ENCODE data around the gene TMEM258.

The TMEM258 gene

DNA sequence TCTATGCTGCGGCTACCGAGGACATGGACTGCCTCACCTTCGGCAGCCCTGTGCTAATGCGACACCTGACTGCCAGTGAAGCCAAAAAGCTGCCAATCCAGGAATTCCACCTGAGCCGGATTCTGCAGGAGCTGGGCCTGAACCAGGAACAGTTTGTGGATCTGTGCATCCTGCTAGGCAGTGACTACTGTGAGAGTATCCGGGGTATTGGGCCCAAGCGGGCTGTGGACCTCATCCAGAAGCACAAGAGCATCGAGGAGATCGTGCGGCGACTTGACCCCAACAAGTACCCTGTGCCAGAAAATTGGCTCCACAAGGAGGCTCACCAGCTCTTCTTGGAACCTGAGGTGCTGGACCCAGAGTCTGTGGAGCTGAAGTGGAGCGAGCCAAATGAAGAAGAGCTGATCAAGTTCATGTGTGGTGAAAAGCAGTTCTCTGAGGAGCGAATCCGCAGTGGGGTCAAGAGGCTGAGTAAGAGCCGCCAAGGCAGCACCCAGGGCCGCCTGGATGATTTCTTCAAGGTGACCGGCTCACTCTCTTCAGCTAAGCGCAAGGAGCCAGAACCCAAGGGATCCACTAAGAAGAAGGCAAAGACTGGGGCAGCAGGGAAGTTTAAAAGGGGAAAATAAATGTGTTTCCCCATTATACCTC lies 3.6 kb upstream of the TMEM258 start:
- 96% methylated on average over 18 of the region's 18 CpGs for WGBS, 2 experiments
- Histone ChIP-seq H3K27ac (ENCODE audit: insufficient read depth, low read depth, low read length, poor library complexity, severe bottlenecking) (no peak overlapping the region), H3K36me3 (ENCODE audit: control insufficient read depth, insufficient read depth, low read length) (peaks cover 17% of the 10 kb centered on the region)

DNA sequence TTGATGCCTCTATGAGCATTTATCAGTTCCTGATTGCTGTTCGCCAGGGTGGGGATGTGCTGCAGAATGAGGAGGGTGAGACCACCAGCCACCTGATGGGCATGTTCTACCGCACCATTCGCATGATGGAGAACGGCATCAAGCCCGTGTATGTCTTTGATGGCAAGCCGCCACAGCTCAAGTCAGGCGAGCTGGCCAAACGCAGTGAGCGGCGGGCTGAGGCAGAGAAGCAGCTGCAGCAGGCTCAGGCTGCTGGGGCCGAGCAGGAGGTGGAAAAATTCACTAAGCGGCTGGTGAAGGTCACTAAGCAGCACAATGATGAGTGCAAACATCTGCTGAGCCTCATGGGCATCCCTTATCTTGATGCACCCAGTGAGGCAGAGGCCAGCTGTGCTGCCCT lies 3.1 kb upstream of the TMEM258 start:
- no peaks in the 10 kb centered on the region for H3K27me3 ChIP-seq (ENCODE audit: control insufficient read depth, insufficient read depth, low read length, poor library complexity, severe bottlenecking)
- H3K4me1 ChIP-seq (ENCODE audit: control insufficient read depth, insufficient read depth, low read length), result peaks cover 9% of the 10 kb centered on the region
- no peaks in the 10 kb centered on the region for H3K9me3 ChIP-seq (ENCODE audit: control insufficient read depth, low read length)
- H3K27ac ChIP-seq (ENCODE audit: insufficient read depth, low read depth, low read length, poor library complexity, severe bottlenecking), result no peak overlapping the region
- H3K4me3 ChIP-seq (ENCODE audit: insufficient read depth, low read depth, low read length), result no peak overlapping the region
- 95 to 97% methylated on average over 12 of the region's 12 CpGs for WGBS, 2 experiments
- H3K36me3 ChIP-seq (ENCODE audit: control insufficient read depth, insufficient read depth, low read length), result peaks cover 18% of the 10 kb centered on the region

More for the DNA sequence above, 3.6 kb upstream of the TMEM258 start:
- no peaks in the 10 kb centered on the region for H3K9me3 ChIP-seq (ENCODE audit: control insufficient read depth, low read length)
- H3K27me3 ChIP-seq (ENCODE audit: control insufficient read depth, insufficient read depth, low read length, poor library complexity, severe bottlenecking), result no peaks in the 10 kb centered on the region
- H3K4me1 ChIP-seq (ENCODE audit: control insufficient read depth, insufficient read depth, low read length), result peaks cover 9% of the 10 kb centered on the region
- H3K4me3 ChIP-seq (ENCODE audit: insufficient read depth, low read depth, low read length), result no peak overlapping the region

DNA sequence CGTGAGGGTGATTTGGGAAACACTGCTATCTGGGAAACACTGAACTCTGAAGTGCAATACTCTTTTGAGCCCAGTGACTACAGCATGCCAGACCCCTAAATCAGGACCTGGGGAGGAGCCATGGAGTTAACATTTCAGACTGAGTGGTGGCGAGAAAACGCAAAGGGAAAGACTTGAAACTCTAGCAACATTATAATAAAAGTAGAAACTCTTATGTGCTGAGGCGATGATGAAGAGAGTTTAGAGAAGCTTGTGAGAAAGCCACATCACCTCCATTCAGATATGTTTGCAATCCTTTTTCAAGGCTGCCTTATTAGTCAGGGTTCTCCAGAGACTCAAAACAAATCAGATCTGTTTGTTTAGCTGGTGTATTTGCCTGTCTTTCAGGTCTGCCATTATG lies 2.2 kb upstream of the TMEM258 start:
- Histone ChIP-seq H3K27ac (ENCODE audit: insufficient read depth, low read depth, low read length, poor library complexity, severe bottlenecking) (no peak overlapping the region), H3K4me3 (ENCODE audit: insufficient read depth, low read depth, low read length) (no peak overlapping the region), H3K36me3 (ENCODE audit: control insufficient read depth, insufficient read depth, low read length) (peaks cover 24% of the 10 kb centered on the region), H3K27me3 (ENCODE audit: control insufficient read depth, insufficient read depth, low read length, poor library complexity, severe bottlenecking) (no peaks in the 10 kb centered on the region), H3K9me3 (ENCODE audit: control insufficient read depth, low read length) (no peaks in the 10 kb centered on the region), H3K4me1 (ENCODE audit: control insufficient read depth, insufficient read depth, low read length) (peaks cover 9% of the 10 kb centered on the region)
- WGBS, 2 experiments, result 96 to 98% methylated on average over 4 of the region's 4 CpGs

DNA sequence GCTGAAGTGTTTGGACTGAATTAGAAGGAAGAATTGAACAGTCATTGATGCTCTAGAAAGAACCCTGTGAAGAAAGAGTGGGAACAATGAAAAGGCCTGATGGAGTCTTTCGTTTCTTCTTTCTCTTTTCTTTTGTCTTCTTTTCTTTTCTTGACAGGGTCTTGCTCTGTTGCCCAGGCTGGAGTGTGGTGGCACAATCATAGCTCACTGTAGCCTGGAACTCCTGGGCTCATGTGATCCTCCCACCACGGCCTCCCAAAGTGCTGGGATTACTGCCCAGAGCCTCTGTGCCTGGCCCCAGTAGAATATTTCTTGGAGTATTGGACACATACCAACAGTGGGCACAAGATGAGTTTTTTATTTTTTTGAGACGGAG lies 1.4 kb upstream of the TMEM258 start:
- Histone ChIP-seq H3K27me3 (ENCODE audit: control insufficient read depth, insufficient read depth, low read length, poor library complexity, severe bottlenecking) (no peaks in the 10 kb centered on the region), H3K4me1 (ENCODE audit: control insufficient read depth, insufficient read depth, low read length) (peaks cover 9% of the 10 kb centered on the region), H3K9me3 (ENCODE audit: control insufficient read depth, low read length) (no peaks in the 10 kb centered on the region), H3K36me3 (ENCODE audit: control insufficient read depth, insufficient read depth, low read length) (peaks cover 32% of the 10 kb centered on the region), H3K4me3 (ENCODE audit: insufficient read depth, low read depth, low read length) (peak overlapping the region; percentile 99), H3K27ac (ENCODE audit: insufficient read depth, low read depth, low read length, poor library complexity, severe bottlenecking) (no peak overlapping the region)
- 86 to 87% methylated on average over 3 of the region's 3 CpGs for WGBS, 2 experiments

GRCh38 chr11:61793083-61793828 lies 857 bp upstream of the TMEM258 start:
- WGBS, 2 experiments, result 7 to 8% methylated on average over 29 of the region's 29 CpGs
- Histone ChIP-seq H3K36me3 (ENCODE audit: control insufficient read depth, insufficient read depth, low read length) (peaks cover 36% of the 10 kb centered on the region), H3K27ac (ENCODE audit: insufficient read depth, low read depth, low read length, poor library complexity, severe bottlenecking) (peak overlapping the region; percentile 98)

GRCh38 chr11:61791737-61792309 lies 576 bp downstream of the TMEM258 start:
- Histone ChIP-seq H3K36me3 (ENCODE audit: control insufficient read depth, insufficient read depth, low read length) (peaks cover 45% of the 10 kb centered on the region), H3K9me3 (ENCODE audit: control insufficient read depth, low read length) (no peaks in the 10 kb centered on the region), H3K27me3 (ENCODE audit: control insufficient read depth, insufficient read depth, low read length, poor library complexity, severe bottlenecking) (no peaks in the 10 kb centered on the region), H3K4me1 (ENCODE audit: control insufficient read depth, insufficient read depth, low read length) (peaks cover 9% of the 10 kb centered on the region), H3K27ac (ENCODE audit: insufficient read depth, low read depth, low read length, poor library complexity, severe bottlenecking) (peak overlapping the region; percentile 98), H3K4me3 (ENCODE audit: insufficient read depth, low read depth, low read length) (peak overlapping the region; percentile 99)
- 12 to 14% methylated on average over 14 of the region's 14 CpGs for WGBS, 2 experiments

More at GRCh38 chr11:61793083-61793828, 857 bp upstream of the TMEM258 start:
- peaks cover 9% of the 10 kb centered on the region for H3K4me1 ChIP-seq (ENCODE audit: control insufficient read depth, insufficient read depth, low read length)
- H3K9me3 ChIP-seq (ENCODE audit: control insufficient read depth, low read length), result no peaks in the 10 kb centered on the region
- no peaks in the 10 kb centered on the region for H3K27me3 ChIP-seq (ENCODE audit: control insufficient read depth, insufficient read depth, low read length, poor library complexity, severe bottlenecking)
- peak overlapping the region; percentile 99 for H3K4me3 ChIP-seq (ENCODE audit: insufficient read depth, low read depth, low read length)

DNA sequence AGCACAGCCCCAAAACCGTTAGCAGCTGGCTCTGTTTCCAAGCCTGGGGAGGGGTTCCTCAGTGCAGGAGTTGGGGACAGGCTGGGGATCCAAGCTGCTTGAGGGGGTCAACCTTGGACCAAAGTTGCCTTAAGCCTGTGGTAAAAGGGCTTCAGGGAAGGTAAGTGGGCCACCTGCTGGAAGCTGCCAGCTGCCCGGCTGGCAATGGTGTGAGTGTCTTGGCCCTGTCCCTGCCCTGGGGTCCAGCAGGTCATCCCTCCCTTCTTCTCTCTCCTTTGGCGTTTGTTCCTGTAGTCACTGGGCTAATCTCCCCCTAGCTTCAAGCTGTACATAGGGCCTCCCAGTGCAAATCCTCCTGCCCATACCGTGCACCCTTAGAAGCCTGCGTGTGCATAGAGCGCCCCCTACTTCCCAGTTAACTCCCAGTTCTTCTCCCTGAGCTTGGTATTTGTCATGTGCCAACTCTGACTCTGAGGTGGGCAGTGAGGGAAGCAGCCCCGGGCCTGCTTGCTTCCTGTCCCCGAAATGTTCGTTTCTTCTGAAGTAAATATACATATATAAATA lies 4.4 kb downstream of the TMEM258 start:
- Histone ChIP-seq H3K4me1 (ENCODE audit: control insufficient read depth, insufficient read depth, low read length) (peaks cover 9% of the 10 kb centered on the region), H3K27ac (ENCODE audit: insufficient read depth, low read depth, low read length, poor library complexity, severe bottlenecking) (no peak overlapping the region), H3K27me3 (ENCODE audit: control insufficient read depth, insufficient read depth, low read length, poor library complexity, severe bottlenecking) (no peaks in the 10 kb centered on the region), H3K36me3 (ENCODE audit: control insufficient read depth, insufficient read depth, low read length) (peaks cover 51% of the 10 kb centered on the region), H3K9me3 (ENCODE audit: control insufficient read depth, low read length) (no peaks in the 10 kb centered on the region), H3K4me3 (ENCODE audit: insufficient read depth, low read depth, low read length) (no peak overlapping the region)
- WGBS, 2 experiments, result 67 to 73% methylated on average over 6 to 9 of the region's 9 CpGs

GRCh38 chr11:61785837-61786402 lies 6.5 kb downstream of the TMEM258 start:
- H3K36me3 ChIP-seq (ENCODE audit: control insufficient read depth, insufficient read depth, low read length), result peaks cover 51% of the 10 kb centered on the region
- WGBS, 2 experiments, result 94 to 95% methylated on average over 11 of the region's 11 CpGs
- no peak overlapping the region for H3K27ac ChIP-seq (ENCODE audit: insufficient read depth, low read depth, low read length, poor library complexity, severe bottlenecking)
- no peaks in the 10 kb centered on the region for H3K4me1 ChIP-seq (ENCODE audit: control insufficient read depth, insufficient read depth, low read length)
- H3K4me3 ChIP-seq (ENCODE audit: insufficient read depth, low read depth, low read length), result no peak overlapping the region
- no peaks in the 10 kb centered on the region for H3K9me3 ChIP-seq (ENCODE audit: control insufficient read depth, low read length)
- no peaks in the 10 kb centered on the region for H3K27me3 ChIP-seq (ENCODE audit: control insufficient read depth, insufficient read depth, low read length, poor library complexity, severe bottlenecking)

DNA sequence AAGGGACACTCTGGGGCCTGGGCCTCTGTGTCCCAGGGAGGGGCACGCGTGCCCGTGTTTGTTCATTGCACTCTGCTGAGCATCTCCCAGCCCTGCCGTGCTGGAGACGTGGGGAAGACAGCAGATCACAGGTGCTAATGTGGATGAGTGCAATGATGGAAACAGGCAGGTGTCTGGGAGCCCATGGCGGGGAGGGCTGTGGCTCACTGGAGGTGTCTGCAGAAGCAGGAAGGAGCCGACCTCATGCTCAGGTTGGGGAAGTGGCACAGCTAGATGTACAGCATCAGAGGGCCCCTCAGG lies 7.9 kb downstream of the TMEM258 start:
- Histone ChIP-seq H3K9me3 (ENCODE audit: control insufficient read depth, low read length) (no peaks in the 10 kb centered on the region), H3K27ac (ENCODE audit: insufficient read depth, low read depth, low read length, poor library complexity, severe bottlenecking) (no peak overlapping the region), H3K36me3 (ENCODE audit: control insufficient read depth, insufficient read depth, low read length) (peaks cover 40% of the 10 kb centered on the region), H3K4me3 (ENCODE audit: insufficient read depth, low read depth, low read length) (no peak overlapping the region), H3K4me1 (ENCODE audit: control insufficient read depth, insufficient read depth, low read length) (no peaks in the 10 kb centered on the region), H3K27me3 (ENCODE audit: control insufficient read depth, insufficient read depth, low read length, poor library complexity, severe bottlenecking) (no peaks in the 10 kb centered on the region)
- 92 to 93% methylated on average over 7 of the region's 7 CpGs for WGBS, 2 experiments
